GM19467 (cell line): ENCODE results near the gene PHF21A.

Experiments used
- ATAC-seq: cut with Tn5 transposase; IDR thresholded peaks from one replicate; pipeline ENCODE4 v1.9.1; 2021; ENCODE audit warnings: mild to moderate bottlenecking, moderate library complexity; ENCODE audit not compliant: unreplicated experiment

Gene PHF21A

DNA sequence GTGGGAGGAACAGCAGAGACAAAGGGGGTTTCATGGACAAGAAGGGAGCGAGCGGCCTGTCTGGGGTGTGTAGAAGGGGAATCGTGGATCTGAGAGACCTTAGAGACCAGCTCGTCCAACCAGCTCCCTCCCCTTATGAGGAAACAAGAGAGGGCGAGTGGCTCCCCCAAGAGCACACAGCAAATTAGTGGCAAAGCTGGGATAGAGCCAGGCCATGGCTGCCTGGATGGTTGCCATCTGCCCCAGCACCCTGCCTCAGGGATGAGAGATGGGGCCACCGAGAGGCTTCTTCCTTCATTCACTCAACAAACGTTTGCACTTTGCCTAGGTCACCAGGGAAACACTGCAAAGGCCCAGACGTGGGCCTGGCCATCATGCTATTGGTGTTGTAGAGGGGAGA lies 231.7 kb downstream of the PHF21A start:
- ATAC-seq = no peak

- ATAC-seq = no peak
Observed at GRCh38 chr11:45887587-45887986, 233.7 kb downstream of the PHF21A start.

- ATAC-seq = no peak
Observed at GRCh38 chr11:45886816-45887520, 234.3 kb downstream of the PHF21A start.

GRCh38 chr11:45885921-45886721 lies 235.1 kb downstream of the PHF21A start:
- ATAC-seq = no peak

DNA sequence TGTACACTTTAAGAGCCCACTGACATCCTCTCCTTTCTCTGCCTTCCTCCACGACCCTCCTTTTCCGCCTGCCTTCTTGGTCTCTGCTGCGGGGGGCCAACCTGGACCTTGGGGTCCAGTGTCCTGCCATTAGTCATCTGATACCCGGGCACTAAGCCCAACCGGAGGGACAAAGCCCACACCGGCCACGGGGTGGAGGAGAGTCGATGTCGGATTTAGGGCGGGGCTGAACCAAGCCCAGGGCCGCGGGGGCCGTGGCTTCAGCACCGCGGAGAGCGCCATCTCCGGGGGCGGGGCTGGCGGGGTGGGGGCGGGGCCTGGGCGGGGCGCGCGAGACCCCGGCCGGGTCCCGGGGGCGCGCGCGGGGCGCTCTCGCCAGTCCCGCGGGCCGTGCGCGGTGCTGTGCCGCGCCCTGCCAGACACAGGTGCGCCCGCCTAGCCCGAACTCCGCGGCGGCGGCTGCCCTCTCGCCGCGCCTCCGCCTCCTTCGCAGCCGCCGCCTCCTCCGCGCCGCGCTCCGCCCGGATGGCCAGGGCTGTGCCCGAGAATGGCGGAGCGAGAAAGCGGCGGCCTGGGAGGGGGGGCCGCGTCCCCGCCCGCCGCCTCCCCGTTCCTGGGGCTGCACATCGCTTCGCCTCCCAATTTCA lies 235.9 kb downstream of the PHF21A start, which contains the start of gene MAPK8IP1:
TSS of gene MAPK8IP1 (plus strand) at position 378 of the 647 bp plus-strand sequence. CDS start at position 548, 170 bp downstream.
- no peak for ATAC-seq

- ATAC-seq = no peak
Observed at GRCh38 chr11:45884596-45885185, 236.6 kb downstream of the PHF21A start.
